KMS-11 (cell line): ENCODE results near the gene AGAP1.

Experiments used
- H2AFZ ChIP-seq: fragments of 200-600 bp; sonication (generic); 2 replicates; pipeline ENCODE4 v1.6.1; 2016; ENCODE audit warnings: antibody characterized with exemption, mixed run types, low read depth
- H3K27ac ChIP-seq: fragments of 200-600 bp; sonication (generic); 2 replicates; pipeline ENCODE4 v1.6.1; 2016; ENCODE audit warnings: mild to moderate bottlenecking, mixed run types
- H3K27me3 ChIP-seq: fragments of 200-600 bp; sonication (generic); 2 replicates; pipeline ENCODE4 v1.6.1; 2017; ENCODE audit warnings: mild to moderate bottlenecking, low read depth, mixed run types, moderate library complexity; ENCODE audit not compliant: insufficient read depth
- H3K36me3 ChIP-seq: fragments of 200-600 bp; sonication (generic); 2 replicates; pipeline ENCODE4 v1.6.1; 2017; ENCODE audit warnings: mild to moderate bottlenecking, mixed run types; ENCODE audit not compliant: insufficient read depth
- H3K4me1 ChIP-seq: fragments of 200-600 bp; sonication (generic); 2 replicates; pipeline ENCODE4 v1.6.1; 2016; ENCODE audit warnings: mild to moderate bottlenecking, low read depth, mixed run types; ENCODE audit not compliant: poor library complexity, severe bottlenecking
- H3K4me2 ChIP-seq: fragments of 200-600 bp; sonication (generic); 2 replicates; pipeline ENCODE4 v1.7.0; 2016; ENCODE audit warnings: mild to moderate bottlenecking, mixed run types
- H3K4me3 ChIP-seq: fragments of 200-600 bp; sonication (generic); IDR thresholded peaks from 2 replicates; pipeline ENCODE4 v1.6.1; 2017; ENCODE audit warnings: low read depth, low read length, mixed read lengths; ENCODE audit not compliant: insufficient read depth
- H3K79me2 ChIP-seq: fragments of 200-600 bp; sonication (generic); 2 replicates; pipeline ENCODE4 v1.6.1; 2016; ENCODE audit warnings: low read depth, mixed run types; ENCODE audit not compliant: insufficient read depth
- H3K9ac ChIP-seq: fragments of 200-600 bp; sonication (generic); 2 replicates; pipeline ENCODE4 v1.6.1; 2016; ENCODE audit warnings: mild to moderate bottlenecking, mixed run types
- H4K20me1 ChIP-seq: fragments of 200-600 bp; sonication (generic); 2 replicates; pipeline ENCODE4 v1.6.1; 2016; ENCODE audit warnings: mild to moderate bottlenecking, mixed run types; ENCODE audit not compliant: insufficient read depth
- CTCF ChIP-seq: fragments of 200-600 bp; sonication (generic); conservative IDR thresholded peaks from 2 replicates; pipeline ENCODE4 v1.6.1; 2017; ENCODE audit warnings: low read depth, mild to moderate bottlenecking, antibody characterized with exemption, low read length, moderate library complexity, mixed read lengths

AGAP1 gene

GRCh38 chr2:235769046-235769445 lies 275.2 kb downstream of the AGAP1 start:
- H3K4me3 ChIP-seq = no peak overlapping the region
- H3K79me2 ChIP-seq = no peaks in the 10 kb centered on the region
- no peak overlapping the region for H3K27ac ChIP-seq
- H3K9ac ChIP-seq = no peak overlapping the region
- no peaks in the 10 kb centered on the region for H4K20me1 ChIP-seq
- H3K4me2 ChIP-seq = no peak overlapping the region
- H3K4me1 ChIP-seq = no peaks in the 10 kb centered on the region
- H2AFZ ChIP-seq = no peak overlapping the region
- H3K27me3 ChIP-seq = no peaks in the 10 kb centered on the region
- TF ChIP-seq CTCF = no peak
- H3K36me3 ChIP-seq = no peaks in the 10 kb centered on the region

- Histone ChIP-seq H3K27ac (no peak overlapping the region), H3K4me1 (no peaks in the 10 kb centered on the region), H3K4me2 (no peak overlapping the region), H3K4me3 (no peak overlapping the region), H3K9ac (no peak overlapping the region), H3K27me3 (no peaks in the 10 kb centered on the region), H3K79me2 (no peaks in the 10 kb centered on the region), H2AFZ (no peak overlapping the region), H4K20me1 (no peaks in the 10 kb centered on the region), H3K36me3 (no peaks in the 10 kb centered on the region)
- TF ChIP-seq CTCF = no peak
Measured at GRCh38 chr2:235770909-235771820, 277.3 kb downstream of the AGAP1 start.

GRCh38 chr2:235773188-235773928 lies 279.5 kb downstream of the AGAP1 start:
- Histone ChIP-seq H3K9ac (no peak overlapping the region), H4K20me1 (no peaks in the 10 kb centered on the region), H3K4me2 (no peak overlapping the region), H3K79me2 (no peaks in the 10 kb centered on the region), H3K36me3 (no peaks in the 10 kb centered on the region), H3K4me1 (no peaks in the 10 kb centered on the region), H3K27ac (no peak overlapping the region), H2AFZ (no peak overlapping the region), H3K4me3 (no peak overlapping the region), H3K27me3 (no peaks in the 10 kb centered on the region)
- TF ChIP-seq CTCF = no peak

GRCh38 chr2:235774153-235774870 lies 280.5 kb downstream of the AGAP1 start:
- Histone ChIP-seq H3K79me2 (no peaks in the 10 kb centered on the region), H3K27ac (no peak overlapping the region), H3K36me3 (no peaks in the 10 kb centered on the region), H2AFZ (no peak overlapping the region), H3K4me3 (no peak overlapping the region), H3K4me2 (no peak overlapping the region), H3K27me3 (no peaks in the 10 kb centered on the region), H3K4me1 (no peaks in the 10 kb centered on the region), H4K20me1 (no peaks in the 10 kb centered on the region), H3K9ac (no peak overlapping the region)
- no peak for TF ChIP-seq CTCF
